NCI-H2029 (cell line): ENCODE measurements around the gene FERMT1.
"Not testable (repeated sequence)": the region's sequence is repeated elsewhere in the genome, so short reads cannot be mapped to it uniquely, and the experiment has no call there.

Source experiments
- DNase-seq: peaks from one replicate; lab custom pipeline; 2025; lab: John Stamatoyannopoulos, UW

The FERMT1 gene

GRCh38 chr20:6040958-6041807 is 81.6 kb downstream of the FERMT1 start:
- no peak for DNase-seq

DNA sequence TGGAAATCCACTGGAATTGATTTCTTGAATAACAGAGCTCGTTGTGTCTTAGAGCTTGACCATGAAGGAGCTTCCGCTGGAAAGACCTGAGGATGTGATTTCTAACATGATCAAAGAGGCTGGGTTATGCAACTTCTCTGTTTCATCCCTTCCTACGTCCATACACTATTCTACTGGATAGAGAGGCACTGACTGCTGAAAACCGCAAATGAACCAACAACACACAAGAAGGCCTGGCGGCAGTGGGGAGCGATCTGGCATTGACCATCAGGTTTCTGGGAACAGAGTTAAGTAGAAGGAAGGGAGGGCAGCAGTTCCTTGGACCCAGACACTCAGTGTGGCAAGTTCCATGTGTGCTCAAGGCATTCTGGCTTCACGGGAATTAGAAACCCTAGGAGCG is 82.3 kb downstream of the FERMT1 start:
- DNase-seq = no peak

- DNase-seq = no peak
These were observed 83.1 kb downstream of the FERMT1 start for GRCh38 chr20:6039766-6040165.

DNA sequence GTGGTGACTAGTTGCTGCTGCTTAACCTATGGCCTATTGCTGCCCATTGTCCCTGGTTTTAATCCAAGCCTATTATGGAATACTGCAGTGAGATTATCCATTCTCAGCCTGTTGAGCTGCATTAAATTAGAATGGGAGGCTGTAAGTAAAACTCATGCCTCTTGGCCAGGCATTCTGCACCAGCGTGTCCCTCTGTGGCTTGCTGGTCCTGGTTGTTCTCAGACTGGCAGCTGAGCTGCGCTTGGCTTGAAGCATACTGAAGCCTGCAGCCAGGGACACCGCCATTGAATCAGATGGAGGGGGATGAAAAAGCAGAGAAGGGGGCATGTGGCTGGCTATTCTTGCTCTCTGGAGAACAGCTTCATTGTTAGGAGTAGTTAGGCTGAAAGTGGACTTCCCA is 84.6 kb downstream of the FERMT1 start:
- no peak for DNase-seq

DNA sequence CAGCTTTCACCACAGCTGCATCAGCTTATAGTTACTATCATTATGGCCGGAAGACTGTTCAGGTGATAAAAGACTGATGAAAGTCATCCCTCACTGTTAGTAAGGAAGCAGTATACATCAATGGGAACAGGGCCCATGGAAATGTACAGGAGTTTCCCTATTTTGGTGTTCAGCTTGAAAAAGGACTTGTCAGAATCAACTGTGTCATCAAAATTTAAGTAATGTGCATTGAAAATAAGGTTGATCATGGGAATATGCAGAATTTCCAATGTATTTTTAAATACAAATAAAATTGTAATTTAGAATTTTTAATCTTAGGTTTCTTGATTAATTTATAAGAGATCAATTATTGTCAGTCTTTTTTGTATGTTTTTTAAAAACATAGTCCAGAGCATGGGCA is 85.7 kb downstream of the FERMT1 start:
- no peak for DNase-seq

- DNase-seq = no peak
These were observed 86.6 kb downstream of the FERMT1 start for GRCh38 chr20:6036213-6036612.

GRCh38 chr20:6034134-6034969 is 88.5 kb downstream of the FERMT1 start:
- DNase-seq = no peak

DNA sequence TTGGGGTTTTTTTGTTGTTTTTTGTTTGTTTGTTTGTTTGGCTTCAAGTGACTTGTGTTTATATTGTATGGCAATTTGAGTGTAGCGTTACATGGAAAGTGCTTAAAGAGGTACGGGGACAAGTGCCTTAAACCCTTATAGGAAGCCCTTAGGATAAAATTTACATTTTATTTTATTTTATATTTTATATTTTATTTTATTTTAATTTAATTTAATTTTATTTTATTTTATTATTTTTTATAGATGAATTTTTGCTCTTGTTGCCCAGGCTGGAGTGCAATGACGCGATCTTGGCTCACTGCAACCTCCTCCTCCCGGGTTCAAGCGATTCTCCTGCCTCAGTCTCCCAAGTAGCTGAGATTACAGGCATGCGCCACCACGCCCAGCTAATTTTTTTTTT is 89.9 kb downstream of the FERMT1 start:
- not testable (repeated sequence) for DNase-seq

GRCh38 chr20:6030453-6031080 is 92.3 kb downstream of the FERMT1 start:
- no peak for DNase-seq

GRCh38 chr20:6029538-6029937 is 93.3 kb downstream of the FERMT1 start:
- DNase-seq = no peak

DNA sequence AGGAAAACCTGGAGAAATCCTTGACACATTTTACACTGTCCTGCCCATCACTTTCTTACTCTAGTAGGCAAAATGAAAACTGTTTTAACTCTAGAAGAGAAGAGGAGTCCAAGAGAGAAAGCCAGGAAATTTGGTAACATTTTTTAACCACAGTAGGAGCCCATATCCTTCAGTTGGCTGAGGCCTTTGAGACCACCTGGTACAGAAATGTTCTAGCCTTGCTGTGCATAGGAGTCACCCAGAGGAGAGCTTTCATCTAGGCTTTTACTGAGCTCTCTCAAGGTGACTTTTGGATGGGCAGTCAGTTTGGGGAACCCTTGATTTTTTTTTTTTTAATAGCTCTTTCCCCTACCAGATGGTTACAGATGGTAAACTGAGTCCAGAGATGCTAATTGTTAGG is 94.0 kb downstream of the FERMT1 start:
- DNase-seq = no peak

- no peak for DNase-seq
These were observed 96.8 kb downstream of the FERMT1 start for GRCh38 chr20:6026051-6026450.
